ENCODE data around the gene SOX15. TPM values are rescaled to one million over a fixed set of nuclear protein-coding genes. Genes with fewer than 3 reads are reported as not detected.

SOX15 gene
- total RNA-seq, 1 donor, result 1.4 TPM

DNA sequence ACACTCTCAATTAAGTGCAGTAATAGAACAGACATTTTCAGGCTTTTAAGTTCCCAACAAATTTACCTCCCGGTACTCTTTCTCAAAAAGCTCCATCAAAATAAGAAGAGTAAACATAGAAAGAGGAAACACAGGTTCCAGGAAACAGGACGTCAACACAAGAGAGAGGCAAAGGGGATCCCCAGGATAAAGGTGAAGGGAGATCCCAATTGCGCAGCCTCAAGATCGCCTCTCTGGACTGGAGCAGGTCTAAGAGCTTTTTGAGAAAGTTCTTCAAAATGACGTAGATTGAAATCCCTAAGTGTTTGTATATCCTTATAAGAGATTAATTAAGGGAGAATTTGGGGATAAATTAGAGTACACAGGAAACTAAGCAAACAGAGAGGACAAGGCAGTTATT lies 28.7 kb upstream of the SOX15 start:
- no peak for DNase-seq (ENCODE audit: low read depth)
- TF ChIP-seq, protein P1, sequence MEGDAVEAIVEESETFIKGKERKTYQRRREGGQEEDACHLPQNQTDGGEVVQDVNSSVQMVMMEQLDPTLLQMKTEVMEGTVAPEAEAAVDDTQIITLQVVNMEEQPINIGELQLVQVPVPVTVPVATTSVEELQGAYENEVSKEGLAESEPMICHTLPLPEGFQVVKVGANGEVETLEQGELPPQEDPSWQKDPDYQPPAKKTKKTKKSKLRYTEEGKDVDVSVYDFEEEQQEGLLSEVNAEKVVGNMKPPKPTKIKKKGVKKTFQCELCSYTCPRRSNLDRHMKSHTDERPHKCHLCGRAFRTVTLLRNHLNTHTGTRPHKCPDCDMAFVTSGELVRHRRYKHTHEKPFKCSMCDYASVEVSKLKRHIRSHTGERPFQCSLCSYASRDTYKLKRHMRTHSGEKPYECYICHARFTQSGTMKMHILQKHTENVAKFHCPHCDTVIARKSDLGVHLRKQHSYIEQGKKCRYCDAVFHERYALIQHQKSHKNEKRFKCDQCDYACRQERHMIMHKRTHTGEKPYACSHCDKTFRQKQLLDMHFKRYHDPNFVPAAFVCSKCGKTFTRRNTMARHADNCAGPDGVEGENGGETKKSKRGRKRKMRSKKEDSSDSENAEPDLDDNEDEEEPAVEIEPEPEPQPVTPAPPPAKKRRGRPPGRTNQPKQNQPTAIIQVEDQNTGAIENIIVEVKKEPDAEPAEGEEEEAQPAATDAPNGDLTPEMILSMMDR (IDR thresholded peaks at IDR 0.05; ENCODE audit: insufficient read depth, low read length), result no peak
- no peak overlapping the region for H3K4me3 ChIP-seq (ENCODE audit: low read depth, low read length)

DNA sequence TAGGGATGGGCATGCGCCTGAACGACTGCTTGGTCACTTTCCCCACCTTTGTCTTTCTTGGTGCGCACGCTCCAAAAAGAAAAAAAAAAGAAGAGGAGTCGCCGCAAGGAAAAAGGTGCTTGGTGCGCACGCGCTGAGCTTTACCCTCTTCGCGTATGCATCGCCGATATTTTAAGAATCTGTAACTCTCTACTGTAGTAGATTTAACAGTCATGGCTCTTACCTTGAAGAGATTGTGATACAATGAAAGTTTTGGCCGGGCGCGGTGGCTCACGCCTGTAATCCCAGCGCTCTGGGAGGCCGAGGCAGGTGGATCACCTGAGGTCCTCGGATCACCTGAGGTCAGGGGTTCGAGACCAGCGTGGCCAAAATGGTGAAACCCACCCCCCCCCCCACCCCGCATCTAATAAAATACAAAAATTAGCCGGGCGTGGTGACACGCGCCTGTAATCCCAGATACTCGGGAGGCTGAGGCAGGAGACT lies 25.4 kb upstream of the SOX15 start:
- no peak for DNase-seq (ENCODE audit: low read depth)
- TF ChIP-seq, protein P1 (IDR thresholded peaks at IDR 0.05; ENCODE audit: insufficient read depth, low read length), result no peak
- H3K4me3 ChIP-seq (ENCODE audit: low read depth, low read length), result peak overlapping the region; percentile 62

DNA sequence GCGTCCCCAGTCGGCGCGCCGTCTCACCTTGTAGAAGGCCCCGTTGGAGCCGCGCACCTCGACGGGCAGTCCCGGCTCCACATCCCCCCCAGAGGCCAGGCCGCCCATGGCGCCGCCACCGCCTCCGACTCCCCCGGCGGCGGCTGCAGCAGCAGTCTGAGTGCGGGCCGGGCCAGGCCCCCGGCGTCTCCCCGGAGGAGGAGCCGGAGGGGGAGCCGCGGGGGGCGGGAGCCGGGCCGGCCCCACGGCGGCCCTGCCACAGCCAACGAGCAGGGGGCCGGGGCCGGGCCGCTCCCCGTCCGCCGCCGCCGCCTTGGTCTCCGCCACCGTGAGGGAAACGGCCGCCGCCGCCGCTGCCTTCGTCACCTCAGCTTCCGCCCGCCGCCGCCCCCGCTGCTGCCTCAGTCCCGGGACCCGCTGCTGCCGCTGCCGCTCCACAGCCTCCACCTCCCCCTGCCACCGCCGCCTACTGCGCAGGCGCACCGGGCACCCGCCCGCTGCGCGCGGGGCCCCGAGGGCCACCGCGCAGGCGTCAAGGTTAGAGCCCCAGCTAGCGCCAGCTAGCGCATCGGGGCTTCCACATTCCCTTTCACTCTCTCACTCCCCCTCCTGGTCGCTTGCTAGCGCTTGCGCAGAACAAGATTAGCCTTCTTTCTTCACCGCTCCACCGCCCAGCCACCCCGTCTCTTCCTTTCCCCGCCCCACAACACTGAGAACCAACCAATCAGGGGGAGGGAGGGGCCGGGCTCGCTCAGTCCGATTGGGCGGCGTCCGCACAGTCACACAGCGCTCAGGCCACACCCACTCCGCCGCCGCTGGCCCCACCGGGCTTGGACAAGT lies 24.8 kb upstream of the SOX15 start, which contains the start of gene FXR2:
FXR2 (minus strand) TSS at position 473 of the 840 bp plus-strand sequence; CDS start at position 108, 365 bp downstream.
- TF ChIP-seq, protein P1 (IDR thresholded peaks at IDR 0.05; ENCODE audit: insufficient read depth, low read length), result peak; percentile 71
- peak within 1 kb of the TSS; percentile 75 for H3K4me3 ChIP-seq (ENCODE audit: low read depth, low read length)
- DNase-seq (ENCODE audit: low read depth), result peak; percentile 100

DNA sequence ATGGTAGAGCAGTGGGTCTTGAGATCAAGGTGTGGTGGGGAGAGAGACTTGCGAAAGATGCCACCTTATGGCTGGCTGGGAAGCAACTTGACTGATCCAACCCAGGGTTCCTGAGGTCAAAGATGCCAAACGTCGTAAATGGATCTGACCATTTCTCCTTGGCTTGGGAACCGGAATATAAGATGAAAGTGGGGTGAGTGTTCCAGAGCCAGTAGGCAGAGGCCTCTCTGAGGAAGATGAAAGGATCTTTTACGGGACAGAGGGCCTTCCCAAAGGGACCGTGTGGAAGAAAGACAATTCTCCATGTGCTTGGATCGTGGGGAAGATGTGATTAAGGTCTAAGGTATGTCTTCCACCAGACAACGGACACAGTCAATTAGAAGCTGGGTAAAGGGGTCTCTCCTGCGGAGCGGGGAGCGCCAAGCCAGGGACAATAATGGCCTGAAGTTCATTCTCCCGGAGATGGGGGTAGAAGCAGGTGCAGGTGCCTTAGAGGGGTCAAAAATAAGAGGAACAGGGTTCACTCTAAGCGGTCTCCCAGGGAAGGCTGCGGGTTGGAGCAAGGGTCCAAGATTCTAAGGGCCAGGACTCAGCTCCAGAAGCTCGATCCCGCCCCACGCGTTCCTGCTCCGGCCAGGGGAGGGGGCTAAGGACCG lies 24.0 kb upstream of the SOX15 start:
- TF ChIP-seq, protein P1 (IDR thresholded peaks at IDR 0.05; ENCODE audit: insufficient read depth, low read length), result no peak
- H3K4me3 ChIP-seq (ENCODE audit: low read depth, low read length), result peak overlapping the region; percentile 75
- DNase-seq (ENCODE audit: low read depth), result peak; percentile 43

DNA sequence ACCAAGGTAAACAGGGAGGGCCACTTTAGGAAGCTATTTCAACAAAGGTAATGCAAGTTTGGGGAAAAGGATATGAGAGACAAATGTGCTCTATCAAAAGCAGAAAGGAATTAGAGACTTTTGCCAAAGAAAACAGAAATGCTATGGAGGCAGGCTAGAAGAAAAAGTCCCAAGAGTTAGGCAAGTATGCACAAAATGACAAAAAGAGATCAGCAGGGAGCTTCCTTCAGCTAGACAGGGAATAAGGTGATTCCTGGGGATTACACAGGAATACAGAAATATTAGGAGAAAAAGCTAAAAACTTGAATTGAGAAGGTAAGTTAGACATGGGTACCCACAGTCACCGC lies 22.4 kb upstream of the SOX15 start:
- TF ChIP-seq, protein P1 (IDR thresholded peaks at IDR 0.05; ENCODE audit: insufficient read depth, low read length), result no peak
- H3K4me3 ChIP-seq (ENCODE audit: low read depth, low read length), result peak overlapping the region; percentile 20
- DNase-seq (ENCODE audit: low read depth), result peak; percentile 45

DNA sequence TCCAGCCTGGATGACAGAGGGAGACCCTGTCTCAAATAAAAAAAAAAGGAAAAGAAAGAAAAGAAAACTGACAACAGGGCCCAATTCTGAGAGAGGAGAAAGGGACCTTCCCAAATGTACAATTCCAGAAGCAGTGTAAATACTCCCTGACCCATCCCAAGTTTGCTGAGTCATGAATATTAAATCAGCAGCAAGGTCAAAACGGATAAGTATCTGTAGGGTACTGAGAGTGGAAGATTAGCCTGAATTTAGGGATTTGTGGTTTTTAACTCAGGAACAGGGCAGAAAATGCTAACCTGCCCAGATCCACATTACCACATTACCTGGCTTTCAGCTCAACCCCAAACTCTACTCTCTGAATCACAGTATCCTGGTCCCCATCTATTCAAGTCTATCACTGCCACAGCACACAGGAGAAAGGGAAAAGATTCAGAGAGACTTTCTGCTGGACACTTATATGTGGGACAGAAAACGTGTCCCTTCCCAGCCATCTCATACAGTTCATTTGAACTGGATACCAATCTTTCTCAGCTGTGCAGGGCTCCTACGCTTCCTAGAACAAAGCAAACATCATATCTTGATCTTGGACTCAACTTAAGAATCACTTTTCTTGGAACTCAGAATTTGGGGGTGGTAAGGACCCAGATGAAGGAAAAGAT lies 21.9 kb upstream of the SOX15 start:
- TF ChIP-seq, protein P1 (IDR thresholded peaks at IDR 0.05; ENCODE audit: insufficient read depth, low read length), result no peak
- H3K4me3 ChIP-seq (ENCODE audit: low read depth, low read length), result peak overlapping the region; percentile 20
- DNase-seq (ENCODE audit: low read depth), result peak; percentile 21
